Fibroblast of lung (primary cell): ENCODE measurements around the gene PDE4D.

Experiments
- EZH2 ChIP-seq: IDR thresholded peaks from 2 replicates; pipeline ENCODE4 v1.5.1; 2012; ENCODE audit warnings: low read length, control low read depth, mild to moderate bottlenecking; ENCODE audit errors: missing control alignments
- TF ChIP-seq, protein P1 (sequence below), 2 donors: IDR thresholded peaks in 1 of 2; conservative IDR thresholded peaks in 1 of 2; 1 replicate in 1 of 2; 2 replicates in 1 of 2; pipeline ENCODE4 v1.5.1; 2011 to 2012; ENCODE audit warnings: low read length in 2 of 2, control low read depth in 1 of 2, inconsistent platforms in 1 of 2, low read depth in 1 of 2, mild to moderate bottlenecking in 1 of 2

GRCh38 chr5:59830536-59831200 is 62.9 kb downstream of the PDE4D start:
- TF ChIP-seq, protein P1, sequence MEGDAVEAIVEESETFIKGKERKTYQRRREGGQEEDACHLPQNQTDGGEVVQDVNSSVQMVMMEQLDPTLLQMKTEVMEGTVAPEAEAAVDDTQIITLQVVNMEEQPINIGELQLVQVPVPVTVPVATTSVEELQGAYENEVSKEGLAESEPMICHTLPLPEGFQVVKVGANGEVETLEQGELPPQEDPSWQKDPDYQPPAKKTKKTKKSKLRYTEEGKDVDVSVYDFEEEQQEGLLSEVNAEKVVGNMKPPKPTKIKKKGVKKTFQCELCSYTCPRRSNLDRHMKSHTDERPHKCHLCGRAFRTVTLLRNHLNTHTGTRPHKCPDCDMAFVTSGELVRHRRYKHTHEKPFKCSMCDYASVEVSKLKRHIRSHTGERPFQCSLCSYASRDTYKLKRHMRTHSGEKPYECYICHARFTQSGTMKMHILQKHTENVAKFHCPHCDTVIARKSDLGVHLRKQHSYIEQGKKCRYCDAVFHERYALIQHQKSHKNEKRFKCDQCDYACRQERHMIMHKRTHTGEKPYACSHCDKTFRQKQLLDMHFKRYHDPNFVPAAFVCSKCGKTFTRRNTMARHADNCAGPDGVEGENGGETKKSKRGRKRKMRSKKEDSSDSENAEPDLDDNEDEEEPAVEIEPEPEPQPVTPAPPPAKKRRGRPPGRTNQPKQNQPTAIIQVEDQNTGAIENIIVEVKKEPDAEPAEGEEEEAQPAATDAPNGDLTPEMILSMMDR (conservative IDR thresholded peaks at IDR 0.05 in 1 of 2, IDR thresholded peaks at IDR 0.05 in 1 of 2; ENCODE audit: low read depth in 1 of 2, low read length in 2 of 2): no peak
- no peak for TF ChIP-seq EZH2
